ENCODE data around the gene ILKAP.

DNA sequence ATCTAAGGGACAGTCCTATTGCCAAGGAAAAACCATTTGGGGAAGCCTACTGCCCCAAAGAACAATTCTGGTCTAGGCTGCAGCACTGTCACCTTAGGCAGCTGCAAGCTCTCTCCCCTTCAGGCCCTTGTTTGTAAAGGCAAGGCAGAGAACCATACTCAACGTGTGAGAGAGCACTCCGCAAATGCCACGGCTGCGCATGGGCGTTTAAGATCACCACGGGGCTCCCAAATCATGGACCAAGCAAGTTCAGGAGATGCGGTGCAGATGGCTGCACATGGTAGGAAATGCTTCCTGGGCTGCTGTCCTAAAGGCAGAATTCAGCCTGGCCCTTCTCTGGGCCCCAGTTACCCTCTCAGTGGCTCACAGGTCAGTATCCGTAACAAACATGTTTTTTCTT lies 29.2 kb downstream of the ILKAP start:
- TF ChIP-seq POLR2A (IDR thresholded peaks at IDR 0.05) (no peak), CTCF (IDR thresholded peaks at IDR 0.05) (no peak)
